ENCODE data around the gene MRPL4. TPM values are rescaled to one million over a fixed set of nuclear protein-coding genes. Genes with fewer than 3 reads are reported as not detected.

MRPL4 gene
- total and polyA plus RNA-seq, 2 of the 13 experiments (the other 11 are each of a cell fraction or from before 2014, with no cell fraction given): 40.6 to 42.5 TPM

- TF ChIP-seq ZNF136 (CRISPR knock-in tag; IDR thresholded peaks at IDR 0.05; ENCODE audit: low read depth) (0 out of 2 replicates have a peak, but pooled peaks have one; percentile 22), ARNT (IDR thresholded peaks at IDR 0.05) (no peak), SOX6 (IDR thresholded peaks at IDR 0.05) (no peak), SOX6 (CRISPR knock-in tag; IDR thresholded peaks at IDR 0.05) (peak; percentile 82), SP5 (CRISPR knock-in tag; IDR thresholded peaks at IDR 0.05; ENCODE audit: borderline replicate concordance, low read depth) (peak; percentile 95), ZNF503 (CRISPR knock-in tag; IDR thresholded peaks at IDR 0.05) (peak; percentile 66; the same call in 1 of the 2 replicates), ZNF317 (CRISPR knock-in tag; IDR thresholded peaks at IDR 0.05) (0 out of 2 replicates have a peak, but pooled peaks have one; percentile 49), MXI1 (IDR thresholded peaks at IDR 0.05; ENCODE audit: borderline replicate concordance, low read depth, low read length) (peak; percentile 100), ARID5B (CRISPR knock-in tag; IDR thresholded peaks at IDR 0.05) (peak; percentile 88), ZNF280B (CRISPR knock-in tag; IDR thresholded peaks at IDR 0.05; ENCODE audit: borderline replicate concordance) (0 out of 2 replicates have a peak, but pooled peaks have one; percentile 22), NR2F1 (CRISPR knock-in tag; IDR thresholded peaks at IDR 0.05) (peak; percentile 13 to 46; a peak in 2 of 4 replicates), NFE2 (CRISPR knock-in tag; IDR thresholded peaks at IDR 0.05) (no peak), ZNF562 (CRISPR knock-in tag; IDR thresholded peaks at IDR 0.05; ENCODE audit: borderline replicate concordance) (no peak), ZNF441 (CRISPR knock-in tag; IDR thresholded peaks at IDR 0.05; ENCODE audit: borderline replicate concordance) (peak; percentile 75; the same call in 1 of the 2 replicates), RNF219 (CRISPR knock-in tag; IDR thresholded peaks at IDR 0.05) (peak; percentile 95), FOXA1 (IDR thresholded peaks at IDR 0.05) (no peak), FOXA1 (CRISPR knock-in tag; IDR thresholded peaks at IDR 0.05) (no peak; the same call in 1 of the 2 replicates), SKI (IDR thresholded peaks at IDR 0.05; ENCODE audit: partially characterized antibody) (no peak), SP1 (IDR thresholded peaks at IDR 0.05) (no peak), SP1 (CRISPR knock-in tag; IDR thresholded peaks at IDR 0.05) (peak; percentile 65)
- TF ChIP-seq, protein P1, sequence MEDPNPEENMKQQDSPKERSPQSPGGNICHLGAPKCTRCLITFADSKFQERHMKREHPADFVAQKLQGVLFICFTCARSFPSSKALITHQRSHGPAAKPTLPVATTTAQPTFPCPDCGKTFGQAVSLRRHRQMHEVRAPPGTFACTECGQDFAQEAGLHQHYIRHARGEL (CRISPR knock-in tag; IDR thresholded peaks at IDR 0.05): no peak
Observed at GRCh38 chr19:10270616-10271394, 18.8 kb downstream of the MRPL4 start, which contains the start of gene ICAM1 (continued).

Data from HepG2 (cell line).